Dedifferentiated amniotic fluid mesenchymal stem cell (primary cell): Measurements from ENCODE around the gene RARRES1.

Experiments
- DNase-seq: peaks from one replicate; pipeline ENCODE4 v3.0.0-alpha.2; 2016; ENCODE audit errors: extremely low spot score

Gene RARRES1

DNA sequence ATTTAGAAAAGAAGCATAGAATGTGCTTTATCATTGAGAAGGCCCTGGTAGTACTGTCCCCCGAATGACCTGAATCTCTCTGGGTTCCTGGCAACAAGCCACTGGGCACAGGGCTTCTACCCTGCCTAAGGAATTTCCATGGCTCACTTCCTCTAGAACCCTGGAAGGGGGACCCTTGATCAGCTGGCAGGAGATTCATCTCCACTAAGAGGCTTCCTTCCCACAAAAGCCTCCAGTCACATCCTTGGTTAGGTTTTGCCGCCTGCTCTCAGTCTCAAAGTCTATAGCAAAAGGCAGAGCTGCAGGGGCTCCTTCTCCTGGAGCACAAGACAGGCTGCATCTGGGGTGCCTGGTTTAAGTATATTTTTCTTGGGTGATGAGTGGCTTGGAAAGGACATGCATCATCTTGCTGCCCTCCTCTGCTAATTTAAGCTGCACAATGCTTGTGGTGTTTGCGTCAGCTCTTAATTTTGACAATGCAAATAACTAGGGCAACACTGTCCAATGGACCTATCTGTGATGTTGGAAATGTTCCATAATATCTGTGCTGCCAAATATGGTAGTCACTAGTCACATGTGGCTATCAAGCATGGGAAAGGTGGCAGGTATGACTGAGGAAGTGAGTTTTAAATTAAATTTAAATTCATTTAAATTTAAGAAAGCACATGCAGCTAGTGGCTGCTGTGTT is 33.4 kb upstream of the RARRES1 start:
- DNase-seq: no peak

DNA sequence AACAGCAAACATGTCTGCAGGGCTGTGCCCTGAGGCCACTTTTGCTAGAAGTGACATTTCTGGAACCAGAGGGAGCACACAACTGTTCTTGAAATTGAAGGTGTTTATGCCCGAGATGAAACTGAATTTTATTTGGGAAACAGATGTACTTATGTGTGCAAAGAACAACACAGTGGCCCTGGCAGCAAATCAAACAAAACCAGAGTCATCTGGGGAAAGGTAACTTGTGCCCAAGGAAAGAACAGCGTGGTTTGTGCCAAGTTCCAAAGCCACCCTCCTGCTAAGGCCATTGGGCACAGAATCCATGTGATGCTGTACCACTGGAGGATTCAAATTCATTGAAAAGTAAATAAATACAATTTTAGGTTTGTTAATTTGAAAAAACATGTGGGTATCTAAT is 31.2 kb upstream of the RARRES1 start:
- no peak for DNase-seq

DNA sequence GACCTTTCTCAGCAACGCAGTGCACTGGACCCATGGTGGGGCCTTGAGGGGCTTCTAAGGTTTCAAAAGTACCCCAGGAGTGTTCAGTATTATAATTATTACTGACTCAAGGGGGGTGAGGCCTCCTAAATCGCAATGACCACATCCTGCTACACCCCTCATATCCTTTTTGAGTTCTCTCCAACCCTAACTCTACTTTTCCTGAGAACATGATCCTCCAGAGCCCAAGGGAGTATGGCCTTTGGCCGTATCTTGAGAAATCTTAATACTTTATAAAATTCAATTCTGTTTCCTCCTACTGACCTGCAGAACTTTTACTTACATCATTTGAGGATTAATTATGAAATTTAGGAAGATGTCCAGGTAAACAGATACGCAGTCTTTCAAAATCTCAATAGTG is 30.4 kb upstream of the RARRES1 start:
- no peak for DNase-seq

DNA sequence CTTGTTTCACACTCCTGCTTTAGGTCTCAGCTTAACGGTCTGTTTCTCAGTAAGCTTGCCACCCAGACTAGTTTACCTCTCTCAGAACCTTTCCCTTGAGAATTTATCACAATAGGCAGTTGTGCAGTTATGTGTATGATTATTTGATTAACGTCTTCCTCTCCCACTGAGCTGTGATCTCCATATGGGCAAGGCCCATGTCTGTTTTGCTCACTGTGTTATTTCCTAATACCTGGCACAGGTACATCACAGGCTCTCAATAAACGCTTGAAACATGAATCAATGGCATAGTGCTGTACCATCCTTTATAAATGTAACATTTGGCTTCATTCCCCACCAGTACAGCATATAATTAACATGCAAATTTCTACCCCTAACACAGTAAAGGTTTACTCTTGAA is 29.1 kb upstream of the RARRES1 start:
- DNase-seq: no peak

DNA sequence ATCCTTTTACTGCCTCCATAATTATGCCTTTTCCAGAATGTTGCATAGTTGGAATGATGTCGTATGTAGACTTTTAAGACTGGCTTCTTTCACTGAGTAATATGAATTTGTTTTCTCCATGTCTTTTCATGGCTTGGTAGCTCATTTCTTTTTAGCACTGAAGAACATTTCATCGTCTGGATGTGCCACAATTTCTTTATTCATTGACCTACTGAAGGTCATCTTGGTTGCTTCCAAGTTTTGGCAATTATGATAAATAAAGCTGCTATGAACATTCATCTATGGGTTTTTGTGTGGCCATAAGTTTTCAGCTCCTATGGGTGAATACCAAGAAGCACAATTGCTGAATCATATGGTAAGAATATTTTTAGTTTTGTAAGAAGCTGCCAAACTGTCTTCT is 23.2 kb upstream of the RARRES1 start:
- DNase-seq: no peak

DNA sequence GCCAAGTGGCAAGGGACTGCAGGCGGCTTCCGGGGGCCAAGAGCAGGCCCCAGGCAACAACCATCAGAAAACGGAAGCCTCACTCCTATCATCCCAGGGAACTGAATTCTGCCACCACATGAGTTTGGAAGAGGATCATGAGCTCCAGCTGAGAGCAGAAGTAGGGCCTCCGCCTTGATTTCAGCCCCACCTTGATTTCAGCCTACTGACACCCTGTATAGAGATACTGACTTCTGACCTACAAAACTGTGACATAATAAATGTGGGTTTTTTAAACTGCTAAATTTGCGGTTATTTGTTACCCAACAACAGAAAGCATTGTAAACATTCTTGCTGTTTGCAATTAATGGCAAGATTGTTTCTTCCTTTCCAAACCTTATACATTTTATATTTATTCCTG is 21.6 kb upstream of the RARRES1 start:
- DNase-seq: no peak

DNA sequence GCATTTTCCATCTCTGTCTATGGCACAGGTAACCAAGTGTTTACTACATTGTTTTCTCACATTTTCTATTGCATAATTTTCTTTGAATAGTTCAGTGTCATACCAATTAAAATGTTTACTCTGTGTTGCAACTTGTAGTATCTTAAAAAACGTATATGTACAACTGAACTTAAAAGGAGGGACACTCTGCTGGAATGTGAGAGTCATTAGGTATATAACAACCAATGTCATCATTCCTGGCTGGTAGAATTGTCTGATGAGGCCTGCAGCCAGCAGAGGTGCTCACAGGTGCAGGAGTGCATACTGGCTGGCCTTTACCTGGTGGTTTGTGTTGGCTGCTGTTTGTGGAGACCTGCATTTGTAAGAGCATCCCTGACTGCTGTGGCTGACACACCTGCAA is 19.1 kb upstream of the RARRES1 start:
- no peak for DNase-seq

DNA sequence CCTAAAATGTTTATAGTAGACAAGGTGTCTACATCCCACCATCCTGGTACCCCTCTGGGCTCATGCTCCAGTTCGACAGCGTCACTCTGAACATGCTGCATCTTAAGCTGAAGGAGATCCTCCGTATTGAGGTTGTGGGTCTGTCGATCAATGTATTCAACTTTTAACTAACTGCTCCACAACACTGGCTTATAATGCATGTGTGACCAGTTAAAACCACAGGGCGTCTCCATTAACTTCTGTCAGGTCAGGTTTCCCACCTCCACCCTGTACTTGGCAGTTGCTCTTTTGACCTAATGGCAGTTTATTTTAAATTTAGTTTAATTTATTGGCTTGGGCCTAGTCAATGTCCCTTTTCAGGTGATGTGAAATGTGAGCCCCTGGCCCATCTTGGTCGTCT is 17.8 kb upstream of the RARRES1 start:
- no peak for DNase-seq

DNA sequence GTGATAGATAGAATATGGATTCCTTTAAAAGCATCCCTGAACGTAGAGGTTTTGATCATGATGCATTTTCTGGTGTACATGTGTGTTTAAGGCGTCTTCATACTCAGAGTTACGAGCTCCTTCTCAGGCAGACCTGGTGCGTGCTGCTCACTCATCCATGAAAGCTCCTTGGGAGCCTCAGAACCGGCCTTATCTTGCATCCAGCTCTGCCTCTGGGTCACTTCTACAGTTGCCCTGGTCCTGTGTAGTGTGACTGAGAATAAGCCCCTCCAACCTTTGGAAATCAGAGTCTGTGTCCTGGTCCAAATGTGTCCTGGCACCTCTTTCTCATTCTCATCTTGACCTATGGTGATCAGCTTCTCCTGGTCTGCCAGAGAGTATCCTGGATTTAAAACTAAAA is 17.3 kb upstream of the RARRES1 start:
- DNase-seq: no peak

DNA sequence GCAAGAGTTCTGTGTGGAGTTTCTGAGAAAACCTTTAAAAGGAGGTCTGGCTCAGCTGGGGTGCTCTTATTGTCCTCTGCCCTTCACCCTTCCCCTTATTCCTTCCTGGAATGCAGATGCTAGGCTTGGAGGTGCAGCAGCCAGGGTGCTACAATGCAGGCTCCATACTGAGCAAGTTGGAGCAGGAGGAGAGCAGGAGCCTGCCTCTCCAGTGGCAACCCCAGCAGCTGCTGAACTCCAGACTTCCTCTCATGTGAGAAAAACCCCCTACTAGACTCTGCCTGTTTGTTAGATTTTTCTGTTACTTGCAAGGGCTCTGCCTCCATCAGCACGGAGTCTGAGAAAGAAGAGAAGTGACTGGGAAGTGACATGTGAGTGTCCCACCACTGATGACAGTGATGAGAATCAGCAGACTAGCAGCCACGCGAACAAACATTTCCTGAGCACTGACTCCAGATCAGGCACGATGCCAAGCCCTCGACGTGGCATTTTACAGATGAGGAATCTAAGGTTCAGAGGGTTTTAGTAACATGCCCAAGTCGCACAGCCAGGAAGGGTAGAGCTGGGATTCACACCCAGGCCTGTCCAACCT is 16.1 kb upstream of the RARRES1 start:
- no peak for DNase-seq

DNA sequence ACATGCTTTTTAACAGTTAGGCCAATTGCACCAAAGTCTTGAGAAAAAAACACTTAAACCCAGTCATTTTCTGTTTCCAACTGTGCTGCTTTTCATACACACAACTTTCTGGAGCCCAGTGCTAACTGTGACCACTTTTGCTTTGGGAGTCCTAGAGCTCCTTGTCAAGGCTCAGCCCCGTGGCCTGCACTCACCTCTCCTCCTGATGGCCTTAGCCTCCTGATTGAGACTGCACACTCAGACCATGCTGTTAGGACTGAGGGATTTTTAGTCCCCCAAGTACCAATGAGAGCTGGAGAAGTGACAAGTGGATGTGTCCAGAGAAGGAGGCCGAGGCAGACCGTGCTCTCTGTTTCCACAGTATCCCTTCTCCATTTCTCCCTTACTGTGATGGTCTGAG is 15.2 kb upstream of the RARRES1 start:
- DNase-seq: no peak

DNA sequence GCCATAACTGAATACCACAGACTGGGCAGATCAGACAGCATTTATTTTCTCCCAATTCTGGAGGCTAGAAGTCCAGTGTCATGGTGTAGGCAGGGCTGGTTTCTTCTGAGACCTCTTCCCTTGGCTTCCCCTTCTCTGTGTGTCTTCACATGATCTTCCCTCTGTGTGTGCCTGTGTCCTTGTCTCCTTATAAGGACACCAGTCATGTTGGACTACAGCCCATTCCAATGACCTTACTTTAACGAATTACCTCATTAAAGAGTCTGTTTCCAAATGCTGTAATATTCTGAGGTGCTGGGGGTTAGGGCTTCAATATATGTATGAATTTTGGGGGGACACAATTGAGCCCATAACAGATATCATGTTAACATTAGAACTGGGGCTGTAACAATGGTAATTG is 13.3 kb upstream of the RARRES1 start:
- DNase-seq: no peak

DNA sequence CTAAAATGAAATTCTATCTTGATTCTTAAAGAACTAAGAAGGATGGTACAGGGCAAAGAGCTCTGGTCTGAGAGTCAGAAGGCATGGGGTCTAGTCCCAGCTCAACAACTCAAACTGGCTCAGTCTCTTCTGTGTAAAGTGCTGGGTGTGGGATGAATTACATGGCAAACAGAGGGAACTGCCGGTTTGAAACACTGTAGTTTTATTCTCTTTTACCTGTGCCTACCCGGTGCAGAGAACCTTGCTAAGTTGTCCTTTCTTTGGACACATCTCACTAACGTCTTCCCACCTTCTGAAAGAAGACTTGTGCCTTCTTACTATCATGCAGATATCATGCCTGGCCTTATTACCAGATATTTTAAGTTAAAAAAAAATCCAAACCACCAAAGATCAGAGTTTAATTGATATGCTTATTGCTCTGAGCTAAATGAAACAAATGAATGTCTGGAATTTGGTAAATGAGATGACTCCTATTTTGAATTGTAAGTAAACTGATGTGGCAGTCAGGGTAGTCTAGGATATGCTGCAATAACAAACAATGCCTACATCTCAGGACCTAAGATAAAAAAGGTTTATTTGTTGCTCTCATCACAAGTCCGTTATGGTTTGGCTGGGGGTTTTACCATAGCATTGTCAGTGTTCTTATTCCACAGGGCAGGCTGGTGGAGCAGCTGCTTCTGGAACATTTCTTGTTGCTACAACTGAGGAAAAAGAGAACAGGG is 12.5 kb upstream of the RARRES1 start:
- no peak for DNase-seq

DNA sequence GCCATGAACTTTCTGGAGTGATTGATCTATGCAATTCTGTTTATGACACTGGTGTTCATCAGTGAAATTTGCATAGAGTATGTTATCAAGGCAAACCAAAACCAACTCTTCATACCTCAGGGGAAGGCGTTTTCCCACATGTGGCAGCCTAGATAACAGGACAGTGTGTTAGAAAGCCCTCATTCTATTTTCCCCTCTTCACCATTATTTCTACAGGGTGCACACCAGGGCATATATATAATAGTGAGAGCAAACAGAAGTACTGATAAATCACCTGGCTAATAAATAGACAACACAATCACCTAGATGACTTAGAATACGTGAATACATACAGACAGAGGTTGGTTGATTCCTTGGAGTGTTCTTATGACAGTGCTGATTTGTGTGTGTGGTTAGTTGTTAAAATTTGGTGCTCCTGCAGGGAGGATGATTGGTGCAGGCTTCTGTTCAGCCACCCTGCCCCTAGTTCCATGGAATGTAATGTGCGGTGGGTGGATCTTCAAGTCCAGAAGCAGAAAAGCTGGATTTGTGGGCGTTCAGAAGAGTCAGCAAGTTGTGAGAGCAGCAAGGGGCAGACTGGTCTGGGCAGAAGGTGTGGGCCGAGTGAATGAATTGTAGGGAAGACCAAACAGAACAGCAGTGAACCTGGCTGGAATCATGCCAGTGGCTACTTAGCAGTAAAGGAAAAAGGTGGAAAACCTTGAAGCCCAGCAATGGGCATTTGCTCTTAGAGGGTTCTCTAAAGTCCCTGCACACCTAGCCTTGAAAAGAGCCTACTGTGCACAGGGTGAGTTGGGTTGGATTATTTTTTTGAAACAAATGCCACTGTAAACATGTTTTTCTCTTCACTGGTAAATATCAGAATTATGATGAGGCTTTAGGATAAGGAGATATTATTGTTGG is 11.7 kb upstream of the RARRES1 start:
- no peak for DNase-seq

DNA sequence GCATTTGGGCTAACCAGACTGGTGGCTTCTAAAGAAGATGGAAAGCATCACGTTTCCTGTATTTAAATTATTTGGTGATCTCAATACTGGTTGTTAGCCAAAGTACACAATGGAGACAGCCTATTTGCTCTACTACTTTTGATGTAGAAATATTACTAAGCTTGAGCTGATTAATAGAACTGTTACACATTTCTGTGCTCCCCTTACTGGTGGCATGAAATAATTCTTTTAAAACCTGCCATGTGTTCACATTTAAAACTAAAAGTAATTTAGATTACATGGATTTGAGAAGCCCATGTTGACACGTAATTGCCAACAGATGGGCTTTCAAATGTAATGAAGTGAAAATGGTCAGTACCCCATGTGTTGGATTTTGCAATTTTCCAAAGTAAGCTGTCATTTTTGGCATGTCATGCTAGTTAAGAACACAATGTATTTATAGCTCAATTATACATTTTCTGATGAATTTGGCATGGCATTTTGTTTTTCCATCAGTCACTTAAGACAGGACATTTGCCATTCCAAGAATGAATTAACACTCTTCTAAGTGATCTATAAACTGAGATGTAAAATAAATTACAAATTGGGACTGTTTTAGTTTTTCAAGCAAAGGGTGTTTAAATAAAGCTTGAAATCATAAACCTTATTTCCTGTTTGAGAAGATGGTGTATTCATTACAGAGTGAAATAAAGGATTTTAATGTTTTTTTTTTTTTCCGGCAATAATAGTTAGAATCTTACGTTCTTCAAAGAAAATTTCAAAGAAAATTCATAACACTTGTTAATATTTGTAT is 10.8 kb upstream of the RARRES1 start:
- no peak for DNase-seq

DNA sequence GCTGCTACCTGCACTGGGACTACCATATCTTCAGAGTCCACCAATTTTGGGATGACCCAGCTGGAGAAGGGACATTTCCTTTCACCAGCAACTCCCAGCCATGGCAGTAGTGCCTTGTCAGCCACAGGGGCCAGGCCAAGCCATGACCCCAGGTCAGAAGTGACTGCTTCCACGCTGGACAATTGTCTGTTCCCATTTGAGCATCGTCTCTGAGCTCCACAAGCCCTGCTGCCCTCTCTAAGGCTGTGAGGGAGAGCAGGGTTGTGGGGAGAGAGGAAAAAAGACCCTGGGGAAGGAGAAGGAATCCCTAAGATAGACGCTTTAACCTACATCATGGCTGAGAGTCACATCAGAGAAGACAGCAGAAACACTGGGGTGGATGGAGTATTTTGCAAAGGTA is 7.4 kb upstream of the RARRES1 start:
- DNase-seq: no peak

DNA sequence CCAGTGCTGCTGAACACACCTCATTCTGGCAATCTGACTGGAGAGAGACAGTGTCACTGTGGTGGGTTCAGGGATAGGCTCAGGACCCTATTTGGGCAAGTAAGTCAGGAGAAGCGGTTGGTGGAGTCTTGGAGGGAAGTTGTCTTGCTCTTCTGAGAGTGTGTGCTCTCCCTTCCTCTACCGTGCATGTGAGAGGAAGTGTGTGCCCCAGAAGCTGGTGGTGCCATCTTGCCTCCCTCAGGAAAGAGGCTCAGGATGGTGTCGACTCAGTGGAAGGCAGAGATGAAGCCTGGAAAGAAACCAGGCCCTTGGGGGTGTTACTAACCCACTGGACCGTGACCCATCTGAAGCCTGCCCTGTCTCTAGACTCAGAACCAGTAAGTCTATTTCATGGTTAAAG is 6.8 kb upstream of the RARRES1 start:
- no peak for DNase-seq

DNA sequence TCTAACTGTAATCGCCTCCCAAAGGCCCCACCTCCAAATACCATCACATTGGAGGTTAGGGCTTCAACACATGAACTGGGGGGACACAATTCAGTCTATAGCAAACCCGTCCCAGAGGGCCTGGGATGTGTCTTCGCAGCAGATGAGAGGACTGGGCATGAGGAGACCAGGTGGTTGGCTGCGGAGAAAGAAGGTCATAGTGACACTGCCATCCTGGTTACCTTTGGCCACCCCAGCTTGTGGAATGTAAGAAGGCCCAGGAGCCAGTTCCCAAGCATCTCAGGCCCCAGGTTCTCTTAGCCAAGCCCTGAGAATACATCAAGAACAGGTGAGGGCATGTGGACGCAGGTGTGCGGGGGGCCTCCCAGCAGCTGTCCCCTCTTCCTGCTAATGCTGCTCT is 6.4 kb upstream of the RARRES1 start:
- no peak for DNase-seq

DNA sequence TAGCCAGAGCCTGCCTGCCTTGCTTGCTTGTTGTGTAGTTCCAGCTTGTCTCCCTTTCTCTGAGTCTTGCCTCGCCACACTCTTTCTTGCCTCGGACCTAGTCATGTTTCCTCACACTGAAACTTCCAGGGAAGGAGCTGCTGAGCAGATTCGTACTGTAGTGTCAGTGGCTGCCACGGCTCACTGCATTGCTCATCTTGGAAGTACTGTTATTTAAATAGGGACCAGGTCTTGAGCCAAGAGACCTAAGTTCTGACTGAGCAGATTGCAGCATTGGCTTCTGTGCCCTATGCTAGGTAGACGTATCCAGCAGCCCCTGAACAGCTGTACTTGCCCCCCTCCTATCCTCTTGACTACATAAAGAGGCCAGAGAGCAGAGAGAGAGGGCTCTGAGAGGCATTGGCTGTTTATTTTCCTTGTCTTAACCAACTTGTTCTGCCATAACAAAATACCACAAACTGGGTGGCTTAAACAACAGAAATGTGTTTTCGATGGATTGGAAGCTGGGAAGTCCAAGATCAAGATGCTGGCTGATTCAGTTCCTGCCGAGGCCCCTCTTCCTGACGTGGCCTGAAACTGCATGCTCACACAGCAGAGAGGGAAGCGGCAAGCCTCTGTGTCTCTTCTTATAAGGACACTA is 5.8 kb upstream of the RARRES1 start:
- DNase-seq: no peak

DNA sequence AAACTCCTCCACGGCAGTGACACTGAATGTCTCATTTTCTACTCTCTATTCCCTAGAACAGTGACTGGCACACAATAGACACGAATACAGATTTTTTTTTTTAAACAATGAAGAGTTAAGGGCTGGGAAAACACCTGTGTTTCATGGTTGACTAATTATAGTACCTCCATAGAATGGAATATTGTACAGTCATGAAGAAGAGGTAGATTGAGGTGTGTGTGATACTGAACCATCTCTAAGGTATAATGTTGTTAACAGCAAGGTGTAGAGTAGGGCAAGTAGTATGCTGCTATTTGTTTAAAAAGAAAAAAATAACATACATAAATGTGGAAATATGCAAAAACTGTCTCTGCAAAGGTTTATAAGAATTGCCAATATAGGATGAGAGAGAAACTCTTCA is 5.2 kb upstream of the RARRES1 start:
- DNase-seq: no peak
